UCSD-AML1 (cell line): ENCODE measurements around the gene KLRF1.

Experiments used
- DNase-seq: peaks from one replicate; lab custom pipeline; 2025; ENCODE audit not compliant: unreplicated experiment; lab: John Stamatoyannopoulos, UW

KLRF1 gene

DNA sequence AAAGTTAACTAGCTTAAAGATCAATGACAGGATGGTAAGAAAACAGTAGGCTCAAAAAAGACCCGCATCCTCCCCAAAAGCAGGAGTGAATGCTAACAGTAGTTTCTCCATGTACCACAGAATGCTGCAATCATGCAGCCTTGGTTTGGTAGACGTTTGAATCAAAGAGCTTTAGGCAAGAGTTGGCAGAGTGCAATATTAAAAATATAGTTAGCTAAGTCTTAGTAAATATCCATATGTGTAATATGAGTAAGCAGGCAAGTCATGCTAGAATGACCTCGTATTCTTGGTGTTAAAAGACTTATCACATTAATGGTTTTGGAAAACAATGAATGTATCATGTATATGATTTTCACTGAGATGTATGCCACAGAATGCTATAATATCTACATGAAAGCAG is 18.8 kb upstream of the KLRF1 start:
- DNase-seq, result no peak

DNA sequence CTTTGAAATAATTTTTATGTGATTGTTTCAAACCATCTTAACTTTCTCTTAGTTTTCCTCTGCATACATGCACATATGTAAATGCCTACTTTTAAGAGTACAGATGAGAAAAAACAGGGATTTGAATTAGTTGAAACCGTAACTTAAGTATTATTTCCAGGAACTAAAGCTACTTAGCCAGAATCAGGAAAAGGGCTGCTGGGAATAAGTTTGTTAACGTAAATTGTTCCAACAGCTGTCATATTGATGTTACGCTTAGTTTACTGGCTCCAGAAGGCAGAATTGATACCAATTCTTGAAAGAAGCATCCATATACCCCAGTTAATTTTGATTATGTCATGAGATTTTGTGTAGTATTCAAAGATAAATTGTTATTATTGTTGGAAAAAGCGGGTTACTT is 17.9 kb upstream of the KLRF1 start:
- no peak for DNase-seq

DNA sequence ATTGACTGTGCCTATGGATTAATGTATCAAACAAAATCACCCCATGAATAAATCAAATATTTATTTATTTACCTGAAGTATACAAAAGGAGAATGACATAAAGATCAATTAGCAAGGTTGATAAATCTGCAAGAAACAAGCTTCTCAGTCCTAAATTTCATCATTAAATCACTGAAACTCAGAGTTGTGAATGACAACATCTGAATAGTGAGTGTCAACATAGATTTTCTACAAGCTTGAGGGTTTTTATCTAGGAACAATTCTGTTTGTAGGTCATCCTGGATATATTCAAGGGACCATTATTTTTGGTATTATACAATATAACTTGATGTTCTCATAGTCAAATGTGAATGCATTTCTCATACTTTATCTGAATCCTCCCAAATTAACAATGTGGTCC is 17.4 kb upstream of the KLRF1 start:
- no peak for DNase-seq

DNA sequence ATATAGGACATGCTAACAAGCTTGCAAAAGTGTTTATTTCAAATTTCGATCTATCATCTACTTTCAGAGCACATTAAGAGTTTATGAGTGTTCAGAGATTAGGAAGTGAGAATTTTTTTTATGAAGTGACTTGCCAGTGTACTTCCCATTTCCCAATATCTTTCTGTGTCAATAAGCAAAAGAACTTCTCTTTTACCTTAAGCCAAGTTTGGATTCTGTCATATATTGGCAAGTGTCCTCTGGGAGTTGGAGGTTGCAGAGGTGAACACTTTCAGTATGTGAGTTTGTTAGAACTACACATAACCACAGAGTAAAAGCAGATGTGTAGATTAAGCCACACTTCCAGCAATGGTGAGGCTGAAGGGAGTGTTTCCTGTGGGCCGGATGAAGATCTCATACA is 16.6 kb upstream of the KLRF1 start:
- DNase-seq, result peak; percentile 20

DNA sequence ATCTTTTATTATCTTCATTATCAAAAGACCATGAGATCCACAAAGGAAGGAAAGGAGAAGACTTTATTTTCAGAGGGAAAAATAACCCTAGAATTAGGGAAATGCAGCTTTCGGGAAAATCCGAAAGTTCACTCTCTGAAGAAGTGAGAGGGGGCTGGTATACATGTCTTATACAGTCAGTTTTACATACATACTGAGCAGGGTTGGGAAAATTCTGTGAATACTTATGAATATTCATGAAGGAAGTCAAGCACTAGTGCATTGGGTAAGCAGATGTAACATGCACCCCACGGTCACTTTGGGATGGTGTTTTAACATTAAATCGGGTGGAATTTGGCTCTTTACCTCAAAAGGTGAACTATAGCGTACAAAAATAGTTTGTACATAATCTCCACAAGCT is 15.7 kb upstream of the KLRF1 start:
- DNase-seq, result no peak

DNA sequence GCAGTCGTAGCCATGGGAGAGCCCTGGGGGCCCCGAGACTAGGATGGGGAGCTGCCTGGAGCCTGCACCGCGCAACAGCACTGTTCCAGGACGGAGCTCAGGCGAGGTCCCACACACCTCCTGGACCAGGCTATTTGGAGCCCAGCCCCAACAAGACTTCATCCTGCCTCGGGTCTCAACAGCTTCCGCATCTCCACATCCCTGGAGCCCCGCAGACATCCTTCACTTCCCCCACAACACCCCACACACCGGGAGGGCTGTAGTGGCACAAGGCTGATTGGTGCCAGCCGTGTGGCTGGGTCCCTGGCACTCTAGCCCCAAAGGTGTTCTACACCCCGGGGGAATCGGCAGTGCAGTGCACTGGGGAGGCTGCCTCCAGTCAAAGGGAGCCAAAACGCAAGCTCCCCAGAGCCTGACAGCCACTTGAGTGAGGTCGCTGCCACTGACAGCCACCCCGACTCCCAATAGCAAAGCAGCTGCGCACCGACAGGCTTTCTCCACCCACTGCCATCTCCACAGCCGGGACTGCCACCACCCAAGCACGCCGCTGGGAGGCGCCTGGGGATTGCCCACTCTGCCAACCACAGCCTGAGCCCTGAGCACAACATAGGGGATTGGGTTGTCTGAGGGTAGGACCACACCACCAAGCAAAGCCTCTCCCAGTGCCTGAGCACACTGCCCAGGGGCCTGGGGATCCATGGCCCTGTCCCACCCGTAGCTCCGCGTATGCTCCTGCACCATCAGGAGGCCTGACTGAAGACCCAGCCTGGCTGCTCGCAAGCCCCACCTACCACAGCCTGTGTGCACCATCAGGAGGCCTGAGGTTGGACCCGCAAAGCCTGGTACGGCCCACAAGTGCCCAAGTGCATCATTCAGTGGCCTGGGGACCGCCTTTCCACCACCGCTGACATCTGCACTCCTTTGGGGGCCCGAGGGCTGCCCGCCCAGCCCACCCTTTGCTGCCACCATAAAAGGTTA is 13.2 kb upstream of the KLRF1 start:
- DNase-seq, result peak; percentile 95

DNA sequence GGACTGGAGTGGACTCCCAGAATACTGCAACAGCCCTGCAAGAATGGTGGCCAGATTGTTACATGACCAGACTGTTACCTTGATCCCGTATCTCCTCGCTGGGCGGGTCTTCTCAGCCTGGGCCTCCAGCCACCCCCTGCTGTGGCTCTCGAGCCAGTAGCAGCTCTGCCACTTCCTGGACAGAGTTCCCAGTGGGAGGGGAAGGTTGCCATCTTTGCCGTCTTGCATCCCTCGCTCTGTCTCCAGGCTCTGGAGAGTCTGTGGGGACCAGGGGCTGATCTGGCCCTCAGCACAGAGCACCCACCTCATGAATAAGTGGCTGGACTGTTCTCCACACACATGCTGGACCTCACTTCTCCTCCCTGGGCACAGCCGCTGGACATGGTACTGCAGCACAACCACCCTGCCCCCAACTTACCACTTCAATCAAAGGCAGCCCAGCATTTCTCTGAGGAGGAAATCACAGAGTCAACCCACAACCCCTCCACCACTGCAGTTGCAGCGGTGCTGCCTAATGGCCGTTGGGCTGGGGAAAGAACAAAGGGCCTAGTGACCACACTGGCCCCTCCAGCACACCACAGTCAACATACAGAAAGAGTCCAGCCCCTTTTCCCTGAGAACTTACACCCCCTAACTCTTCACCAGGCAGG is 6.9 kb upstream of the KLRF1 start:
- DNase-seq, result no peak

DNA sequence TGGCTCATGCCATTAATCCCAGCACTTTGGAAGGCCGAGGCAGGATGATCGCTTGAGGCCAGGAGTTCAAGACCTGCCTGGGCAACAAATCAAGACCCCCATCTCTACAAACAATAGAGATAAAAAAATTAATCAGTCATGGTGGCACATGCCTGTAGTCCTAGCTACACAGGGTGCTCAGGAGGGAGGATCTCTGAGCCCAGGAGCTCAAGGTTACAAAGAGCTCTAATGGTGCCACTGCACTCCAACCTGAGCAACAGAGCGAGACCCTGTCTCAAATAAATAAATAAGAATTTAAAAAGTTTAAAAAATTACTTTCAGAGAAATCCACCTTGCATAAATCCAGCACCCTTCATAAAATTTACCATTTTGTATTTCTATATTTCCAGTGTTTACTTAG is 2.2 kb downstream of the KLRF1 start:
- DNase-seq, result no peak

DNA sequence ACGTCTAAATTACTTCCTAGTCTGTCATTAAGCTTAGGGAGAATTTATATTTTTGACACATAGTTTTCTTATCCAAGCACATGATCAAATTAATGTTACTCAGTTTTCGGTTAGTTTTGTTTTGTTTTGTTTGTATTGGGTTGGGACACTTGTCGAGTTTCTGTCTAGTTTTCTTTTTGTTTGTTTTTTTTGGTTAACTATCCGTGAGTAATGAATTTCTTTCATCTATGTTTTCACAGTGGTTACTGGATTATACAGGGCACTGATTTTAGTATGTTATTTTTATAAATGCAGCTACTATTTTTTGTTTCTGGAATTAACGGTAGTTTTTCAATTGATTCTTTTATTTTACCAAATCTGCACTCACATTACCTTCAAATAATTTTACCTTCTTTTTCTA is 2.7 kb downstream of the KLRF1 start:
- DNase-seq, result no peak

DNA sequence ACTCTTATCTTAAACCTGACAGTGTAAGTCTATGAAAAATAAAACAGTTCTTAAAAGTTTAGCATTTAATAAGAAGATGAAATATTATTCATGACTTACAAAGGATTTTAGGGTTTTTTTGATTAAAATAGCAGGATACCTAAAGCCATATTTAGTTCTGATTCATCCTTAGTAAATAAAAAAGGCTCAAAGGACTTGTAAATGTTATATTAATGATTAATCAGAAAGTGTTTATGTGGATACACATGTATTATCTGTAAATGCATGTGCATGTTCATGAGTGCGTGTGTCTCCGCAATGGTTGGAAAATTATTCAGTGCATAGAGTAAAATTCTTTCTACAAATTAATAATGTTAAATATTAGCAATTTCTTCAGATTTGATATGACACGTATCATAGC is 4.4 kb downstream of the KLRF1 start:
- no peak for DNase-seq

DNA sequence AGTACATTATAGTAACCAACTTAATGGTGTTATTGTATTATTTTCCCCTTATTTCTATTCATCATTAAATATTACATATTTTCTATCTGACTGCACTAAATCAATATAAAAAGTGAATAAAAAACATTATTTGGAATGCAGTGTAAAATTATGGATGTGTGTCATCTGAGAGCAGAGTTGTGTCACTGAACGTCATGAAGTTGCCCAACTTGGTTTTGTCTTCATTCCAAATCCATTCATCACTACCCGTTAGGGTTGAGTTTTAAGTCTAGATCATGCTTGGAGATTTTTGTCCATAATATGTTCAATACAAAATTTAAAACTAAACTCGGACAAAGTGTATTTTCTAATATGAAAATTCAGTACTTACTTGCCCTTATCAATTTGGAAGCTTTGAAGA is 16.1 kb downstream of the KLRF1 start:
- no peak for DNase-seq

DNA sequence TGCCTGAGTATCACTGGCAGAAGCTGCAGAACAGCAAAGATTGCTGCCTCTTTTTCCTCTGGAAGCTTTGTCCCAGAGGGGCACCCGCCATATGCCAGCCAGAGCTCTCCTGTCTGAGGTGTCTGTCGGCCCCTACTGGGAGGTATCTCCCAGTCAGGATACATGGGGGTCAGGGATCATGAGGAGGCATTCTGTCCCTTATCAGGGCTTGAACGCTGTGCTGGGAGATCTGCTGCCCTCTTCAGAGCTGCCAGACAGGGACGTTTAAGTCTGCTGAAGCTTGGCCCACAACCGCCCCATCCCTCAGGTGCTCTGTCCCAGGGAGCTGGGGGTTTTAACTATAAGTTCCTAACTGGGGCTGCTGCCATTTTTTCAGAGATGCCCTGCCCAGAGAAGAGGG is 21.6 kb downstream of the KLRF1 start:
- DNase-seq, result no peak

DNA sequence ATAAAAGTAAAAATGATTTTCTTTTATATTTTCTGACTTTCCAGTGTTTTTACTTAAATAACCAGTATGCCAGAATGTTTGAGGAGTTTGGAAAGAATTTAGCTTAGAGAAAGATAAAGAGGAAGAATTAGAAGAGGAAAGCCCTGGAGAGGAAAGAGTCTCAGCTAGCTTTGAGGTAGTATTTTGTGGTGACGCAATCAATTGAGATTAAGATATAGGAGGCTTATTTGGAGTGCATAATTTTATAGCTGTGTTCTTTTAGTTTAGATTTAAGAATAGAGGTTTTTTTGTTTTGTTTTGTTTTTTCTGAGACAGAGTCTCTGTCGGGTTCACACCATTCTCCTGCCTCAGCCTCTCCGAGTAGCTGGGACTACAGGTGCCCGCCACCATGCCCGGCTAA is 23.8 kb downstream of the KLRF1 start:
- no peak for DNase-seq

DNA sequence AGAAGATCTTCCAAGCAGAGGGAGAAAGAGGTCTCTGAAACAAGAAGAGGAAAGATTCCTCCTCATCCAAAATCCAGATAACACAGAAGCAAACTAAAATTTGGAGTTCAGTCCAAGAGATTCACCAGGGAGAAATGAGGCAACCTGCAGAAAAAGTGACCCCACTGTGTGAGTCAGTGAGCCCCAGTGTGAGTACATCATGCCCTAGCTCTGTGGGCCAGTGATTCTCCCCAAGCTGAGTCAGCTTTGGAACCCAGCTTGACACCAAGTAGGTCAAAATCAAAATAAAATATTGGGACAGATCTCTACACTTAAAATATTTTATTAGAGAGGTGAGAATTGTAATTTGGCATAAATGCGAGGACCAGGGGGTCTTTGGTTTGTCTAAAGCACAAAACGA is 24.6 kb downstream of the KLRF1 start:
- DNase-seq, result no peak

DNA sequence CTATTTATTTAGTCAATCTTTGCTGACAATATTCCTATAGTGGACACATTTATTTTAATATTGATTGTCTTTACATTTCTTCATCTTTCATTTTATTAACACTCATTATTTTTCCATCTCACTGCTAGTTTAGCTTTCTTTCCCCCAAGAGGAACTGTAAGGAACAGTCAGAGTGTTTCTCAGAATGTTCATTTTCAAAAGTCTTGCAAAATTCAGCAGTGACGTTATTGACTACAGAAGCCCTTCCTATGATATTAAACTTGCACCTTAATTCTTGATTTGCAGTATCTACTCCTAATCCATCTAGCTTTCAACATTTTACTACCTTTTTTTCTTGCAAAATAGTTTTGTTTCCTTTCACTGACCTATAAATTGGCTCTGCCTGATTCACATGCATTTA is 28.9 kb downstream of the KLRF1 start:
- no peak for DNase-seq

DNA sequence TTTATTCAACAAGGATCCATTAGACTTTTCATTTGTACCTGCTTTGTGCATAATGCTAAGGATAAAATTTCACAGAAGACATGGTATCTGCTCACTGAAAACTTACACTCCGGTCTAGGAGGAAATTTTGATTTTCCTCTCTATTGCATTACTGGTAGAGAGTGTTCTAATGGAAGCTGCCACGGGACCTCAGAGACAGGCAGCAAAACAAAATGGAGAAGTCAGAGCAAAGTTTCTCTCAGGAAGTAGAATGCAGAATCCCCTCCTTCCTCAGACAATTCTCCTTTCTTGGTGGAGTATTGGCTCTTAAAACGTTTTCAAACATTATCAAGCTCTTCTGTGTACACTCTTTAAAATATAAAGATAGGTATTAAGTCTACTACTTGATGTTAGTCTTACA is 29.6 kb downstream of the KLRF1 start:
- no peak for DNase-seq

DNA sequence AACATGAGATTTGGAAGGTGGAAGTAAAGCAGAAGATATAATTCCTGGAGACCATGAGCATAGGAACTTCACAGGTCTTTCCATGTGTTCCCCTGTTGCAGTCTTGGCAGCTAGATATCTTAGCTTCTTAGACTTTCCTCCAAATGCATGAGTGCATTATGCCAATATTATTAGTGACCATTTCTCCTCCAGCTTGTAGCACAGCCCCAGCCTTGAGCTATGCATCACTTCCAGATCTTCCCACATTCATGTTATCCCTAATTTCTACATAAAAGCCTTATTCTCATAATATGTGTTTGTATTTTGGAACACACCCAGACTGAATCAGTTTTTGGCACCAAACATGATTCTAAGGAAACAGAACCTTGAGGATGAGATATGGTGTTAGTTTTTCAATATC is 30.9 kb downstream of the KLRF1 start:
- DNase-seq, result no peak

DNA sequence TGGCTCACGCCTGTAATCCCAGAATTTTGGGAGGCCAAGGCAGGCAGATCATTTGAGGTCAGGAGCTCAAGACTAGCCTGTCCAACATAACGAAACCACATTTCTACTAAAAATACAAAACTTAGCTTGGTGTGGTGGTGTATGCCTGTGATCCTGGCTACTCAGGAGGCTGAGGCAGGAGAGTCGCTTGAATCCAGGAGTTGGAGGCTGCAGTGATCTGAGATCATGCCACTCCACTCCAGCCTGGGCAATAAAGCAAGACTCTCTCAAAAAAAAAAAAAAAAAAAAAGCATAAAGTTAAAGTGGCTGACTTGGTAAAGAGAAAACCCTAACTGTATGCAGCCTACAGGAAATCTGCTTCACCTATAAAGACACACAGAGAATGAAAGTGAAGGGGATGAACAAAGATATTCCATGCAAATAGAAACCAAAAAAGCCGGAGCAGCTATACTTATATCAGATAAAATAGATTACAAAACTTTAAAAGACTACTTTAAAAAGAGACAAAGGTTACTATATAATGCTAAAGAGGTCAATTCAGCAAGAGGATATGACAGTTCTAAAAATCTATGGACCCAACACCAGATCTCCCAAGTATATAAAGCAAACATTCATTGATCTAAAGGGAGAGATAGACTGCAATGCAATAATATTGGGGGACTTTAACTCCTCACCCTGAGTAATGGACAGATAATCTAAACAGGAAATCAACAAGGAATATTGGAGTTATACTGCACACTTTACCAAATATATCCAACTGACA is 37.8 kb downstream of the KLRF1 start:
- peak; percentile 36 for DNase-seq

DNA sequence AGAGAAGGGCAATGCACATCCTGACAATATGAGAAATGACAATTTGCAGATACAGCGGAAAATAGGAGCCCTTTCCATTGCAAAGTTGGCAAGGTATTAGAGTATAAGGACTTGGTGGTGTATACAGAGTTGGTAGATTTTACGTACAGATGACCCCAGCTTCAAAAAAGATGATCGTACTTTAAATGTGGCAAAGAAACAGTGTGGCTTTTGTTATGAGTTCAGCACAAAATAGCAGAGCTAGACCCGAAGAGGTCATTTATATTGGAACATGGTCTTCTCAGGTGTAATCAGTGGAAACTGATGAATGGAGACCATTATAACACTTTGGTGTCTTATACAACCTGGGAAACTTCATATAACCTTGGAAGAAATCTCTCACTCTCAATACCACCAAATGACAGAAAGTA is 39.6 kb downstream of the KLRF1 start:
- no peak for DNase-seq

DNA sequence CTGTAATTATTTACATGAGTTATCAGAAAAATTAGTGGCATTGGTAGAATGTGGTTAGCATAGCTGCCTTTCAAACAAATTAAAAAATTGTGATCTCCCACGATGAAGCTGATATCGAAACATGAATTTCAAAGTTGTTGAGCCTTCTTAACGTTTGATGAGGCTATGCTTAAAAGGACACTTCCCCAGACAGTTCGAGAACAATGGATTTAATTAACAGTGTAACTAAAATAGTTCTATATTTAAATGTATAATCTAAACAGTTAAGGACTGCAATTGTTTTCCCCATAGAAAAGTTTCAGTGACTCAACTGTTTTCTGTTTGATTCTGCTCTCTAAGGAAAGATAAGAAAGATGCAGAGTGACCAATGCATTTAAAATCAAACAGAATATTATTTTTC is 40.2 kb downstream of the KLRF1 start:
- DNase-seq, result no peak

DNA sequence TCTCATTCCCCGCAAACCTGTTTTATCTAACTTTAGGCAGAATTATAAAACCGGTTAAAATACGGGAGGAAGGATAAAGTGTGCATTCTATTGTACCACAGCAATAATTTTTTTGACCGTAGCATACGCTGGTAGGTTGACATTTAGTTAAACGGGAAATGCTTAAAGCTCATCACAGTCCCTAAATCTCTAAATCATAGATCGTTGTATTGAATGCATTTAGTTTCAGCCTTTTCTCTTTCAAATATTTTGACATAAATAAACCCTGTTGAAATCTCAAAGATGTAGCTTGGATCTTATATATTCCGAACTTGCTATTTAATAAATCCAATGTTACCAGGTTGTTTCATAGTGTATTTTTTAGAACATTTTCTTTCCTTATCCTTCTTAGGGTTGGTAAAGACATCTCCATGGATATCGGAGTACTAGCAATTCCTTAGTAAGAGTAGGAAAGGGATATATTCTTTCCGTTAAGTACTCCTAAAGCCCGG is 41.1 kb downstream of the KLRF1 start:
- DNase-seq, result no peak

DNA sequence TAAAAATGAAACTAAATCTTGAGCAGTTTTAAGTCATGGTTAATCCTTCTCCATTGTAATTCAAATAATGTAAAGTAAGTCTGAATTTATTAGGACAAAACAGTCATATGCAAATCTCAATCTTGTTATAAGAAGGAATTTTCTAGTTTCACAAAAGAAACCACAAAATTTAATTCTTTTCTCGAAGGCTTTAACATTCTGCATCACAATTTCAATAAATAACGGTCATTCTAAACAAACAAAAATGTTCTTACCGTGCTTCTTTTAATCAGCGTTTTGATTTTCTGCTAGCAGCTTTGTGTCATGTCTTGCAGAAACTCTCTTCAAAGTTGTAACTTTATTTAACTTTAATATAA is 41.6 kb downstream of the KLRF1 start:
- no peak for DNase-seq
